H4 (cell line): ENCODE data around the gene COPS6. TPM values are rescaled to one million over a fixed set of nuclear protein-coding genes. Genes with fewer than 3 reads are reported as not detected.

Experiments used
- DNase-seq: peaks from one replicate; pipeline ENCODE4 v3.0.0-alpha.2; 2015; ENCODE audit warnings: low spot score
- total RNA-seq: library from RNA; depleted of rRNA; stranded (reverse); fragments of >200 nt; shearing (Covaris generic); gene quantifications from 2 replicates; pipeline ENCODE4 v1.2.3, GENCODE V29; 2014; rRNA removed

Gene COPS6
- total RNA-seq: 76.6 and 95.4 TPM in 2 replicates

- peak; percentile 64 for DNase-seq
Observed at GRCh38 chr7:100088621-100089457, at the start of gene COPS6. COPS6 (plus strand) TSS chr7:100088969; CDS start chr7:100088991, 22 bp downstream.

- DNase-seq: no peak
Observed at GRCh38 chr7:100040575-100040974, 48.2 kb upstream of the COPS6 start.

GRCh38 chr7:100044718-100045117 lies 44.1 kb upstream of the COPS6 start:
- no peak for DNase-seq

GRCh38 chr7:100048680-100049079 lies 40.1 kb upstream of the COPS6 start:
- no peak for DNase-seq

- DNase-seq: peak; percentile 69
Observed at GRCh38 chr7:100049441-100050291, 39.1 kb upstream of the COPS6 start, which contains the start of gene ZSCAN21. ZSCAN21 (plus strand) TSS chr7:100049774; CDS start chr7:100057007, 7,233 bp downstream.

- DNase-seq: no peak
Observed at GRCh38 chr7:100051611-100052010, 37.2 kb upstream of the COPS6 start.

- peak; percentile 42 for DNase-seq
Observed at GRCh38 chr7:100053215-100053614, 35.6 kb upstream of the COPS6 start.

GRCh38 chr7:100057006-100057405 lies 31.8 kb upstream of the COPS6 start:
- DNase-seq: no peak

GRCh38 chr7:100059251-100059739 lies 29.5 kb upstream of the COPS6 start:
- DNase-seq: no peak

- no peak for DNase-seq
Observed at GRCh38 chr7:100061518-100062193, 27.1 kb upstream of the COPS6 start.

- DNase-seq: no peak
Observed at GRCh38 chr7:100063376-100063775, 25.4 kb upstream of the COPS6 start.

GRCh38 chr7:100064162-100064561 lies 24.6 kb upstream of the COPS6 start:
- DNase-seq: no peak

- peak; percentile 41 for DNase-seq
Observed at GRCh38 chr7:100065452-100066186, 23.1 kb upstream of the COPS6 start.

GRCh38 chr7:100066953-100067352 lies 21.8 kb upstream of the COPS6 start:
- DNase-seq: no peak

- DNase-seq: no peak
Observed at GRCh38 chr7:100069991-100070390, 18.8 kb upstream of the COPS6 start.

GRCh38 chr7:100071018-100071723 lies 17.6 kb upstream of the COPS6 start:
- DNase-seq: no peak

- no peak for DNase-seq
Observed at GRCh38 chr7:100072462-100072861, 16.3 kb upstream of the COPS6 start.

GRCh38 chr7:100074841-100075240 lies 13.9 kb upstream of the COPS6 start:
- DNase-seq: no peak

- no peak for DNase-seq
Observed at GRCh38 chr7:100075418-100075817, 13.4 kb upstream of the COPS6 start.

- no peak for DNase-seq
Observed at GRCh38 chr7:100077205-100077604, 11.6 kb upstream of the COPS6 start.
